Measurements from ENCODE around the gene ADRA1B.
"Not testable (repeated sequence)": the region's sequence is repeated elsewhere in the genome, so short reads cannot be mapped to it uniquely, and the experiment has no call there.

ADRA1B gene

GRCh38 chr5:159971931-159972461 lies 55.7 kb downstream of the ADRA1B start:
- DNase-seq = no peak

- DNase-seq = no peak
Observed at GRCh38 chr5:159972538-159973362, 56.5 kb downstream of the ADRA1B start.

DNA sequence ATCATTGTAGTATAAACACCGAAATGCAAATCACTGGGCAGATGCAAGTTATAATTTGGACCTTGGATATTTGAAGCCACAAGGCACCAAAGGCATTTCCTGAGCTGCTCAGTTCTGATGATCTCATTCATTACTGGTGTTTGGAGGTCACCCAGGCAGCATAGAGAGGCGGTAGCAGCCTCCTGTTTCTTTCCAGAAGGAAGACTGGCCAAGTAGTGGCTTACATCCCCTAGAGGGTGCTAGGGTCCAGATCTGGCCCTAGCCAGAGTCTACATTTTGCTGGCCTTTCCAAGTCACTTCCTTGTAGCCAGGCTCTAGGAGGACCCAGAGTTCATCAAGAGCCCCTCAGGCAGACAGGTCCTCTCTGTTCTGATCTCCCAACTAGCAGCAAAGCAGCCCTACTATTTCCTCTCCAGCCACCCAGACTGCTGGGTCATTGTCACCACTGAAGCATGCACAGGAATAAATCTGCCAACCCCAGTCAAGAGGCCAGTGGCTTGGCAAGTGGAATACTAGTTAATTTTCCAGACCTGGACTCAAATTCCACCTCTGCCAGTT lies 59.3 kb downstream of the ADRA1B start:
- DNase-seq = no peak

DNA sequence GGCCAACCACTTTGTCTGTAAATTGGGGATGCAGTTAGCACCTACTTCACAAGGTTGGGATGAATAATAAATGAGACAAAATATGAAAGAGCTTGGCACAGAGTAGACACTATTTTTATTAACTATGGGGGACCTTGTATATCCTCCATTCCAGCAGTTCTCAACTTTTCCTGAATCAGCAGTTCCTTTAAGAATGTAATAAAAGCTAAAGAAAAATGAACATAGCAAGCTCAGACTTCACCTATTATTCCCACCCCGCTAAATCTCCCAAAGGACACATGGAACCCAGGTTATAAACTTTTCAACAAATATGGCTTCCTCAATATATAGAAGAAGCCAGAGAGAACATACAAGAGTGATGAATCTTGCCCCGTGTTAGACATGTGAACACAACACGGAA lies 60.6 kb downstream of the ADRA1B start:
- no peak for DNase-seq

DNA sequence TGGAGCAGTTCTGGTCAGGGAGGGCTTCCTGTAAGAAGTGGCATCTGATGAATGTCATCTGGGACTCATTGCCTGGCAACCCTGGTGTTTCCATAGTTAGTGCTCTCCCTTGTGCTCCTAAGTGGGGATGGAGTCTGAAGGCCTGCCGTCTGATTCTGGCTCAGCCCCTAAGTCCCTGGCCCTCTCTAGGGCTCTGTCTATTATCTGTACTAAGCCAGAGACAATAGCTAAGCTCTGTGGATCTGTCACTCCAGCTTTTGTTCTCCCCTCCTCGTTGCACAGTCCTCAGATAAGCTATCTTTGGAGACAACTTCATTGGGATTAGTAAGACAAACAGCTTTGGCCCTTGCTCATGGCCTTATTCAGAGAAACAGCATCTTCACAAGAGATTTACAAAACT lies 62.1 kb downstream of the ADRA1B start:
- DNase-seq = no peak

GRCh38 chr5:159982421-159983173 lies 66.3 kb downstream of the ADRA1B start:
- no peak for DNase-seq

GRCh38 chr5:159987031-159987674 lies 70.9 kb downstream of the ADRA1B start:
- peak; percentile 68 for DNase-seq

DNA sequence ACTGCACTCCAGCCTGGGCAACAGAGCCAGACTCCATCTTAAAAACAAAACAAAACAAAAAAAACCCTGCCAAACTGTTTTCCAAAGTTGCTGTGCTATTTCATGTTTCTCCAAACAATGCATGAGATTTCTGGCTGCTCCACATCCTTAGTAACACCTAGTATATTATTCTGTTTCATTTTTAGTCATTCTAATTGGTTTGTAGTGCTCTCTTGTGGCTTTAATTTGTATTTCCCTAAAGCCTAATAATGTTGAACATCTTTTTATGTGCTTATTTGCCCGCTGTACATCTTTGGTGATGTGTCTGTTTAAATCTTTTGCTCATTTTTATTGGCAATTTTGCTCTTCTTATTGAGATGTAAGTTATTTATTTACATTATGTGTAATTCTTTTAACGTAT lies 74.2 kb downstream of the ADRA1B start:
- no peak for DNase-seq

- DNase-seq = no peak
Observed at GRCh38 chr5:159992566-159992965, 76.3 kb downstream of the ADRA1B start.

DNA sequence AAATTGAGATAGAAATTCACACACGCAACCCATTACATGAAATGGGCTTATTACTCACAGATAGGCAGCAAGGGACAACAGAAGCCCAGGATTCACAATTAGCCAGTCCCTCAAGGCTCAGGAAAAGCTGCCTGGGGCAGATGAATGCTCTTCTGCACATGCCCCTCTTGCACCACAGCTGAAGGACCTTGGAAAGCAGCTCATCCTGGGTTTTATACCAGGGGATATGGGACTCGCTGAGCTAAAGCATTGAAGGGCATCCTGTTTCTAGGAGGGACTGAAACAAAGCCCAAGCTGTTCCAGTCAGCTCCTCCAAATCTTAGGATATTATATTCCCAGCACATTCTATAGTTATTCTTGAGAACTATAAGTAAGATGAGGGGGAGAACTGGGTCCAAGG lies 76.9 kb downstream of the ADRA1B start:
- DNase-seq = no peak

DNA sequence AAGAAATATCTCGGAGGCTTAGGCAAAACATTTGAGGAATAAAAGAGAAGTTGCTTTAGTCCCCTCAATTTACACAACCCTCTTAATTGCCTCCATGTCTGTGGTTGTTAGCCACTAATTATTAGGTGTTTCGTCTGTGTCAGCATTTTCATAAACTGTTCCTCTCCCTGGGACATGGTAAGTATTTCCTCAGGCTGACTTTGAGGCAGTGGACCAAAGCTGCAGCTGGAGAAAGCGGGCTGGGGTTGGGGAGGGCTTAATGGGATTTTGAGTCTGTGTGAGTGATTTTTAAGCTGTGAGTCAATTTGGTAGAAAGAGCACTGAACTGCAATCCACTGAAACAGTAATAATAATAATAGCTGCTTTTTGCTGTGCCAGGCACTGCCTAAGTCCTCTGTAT lies 79.6 kb downstream of the ADRA1B start:
- DNase-seq = no peak

GRCh38 chr5:160001457-160001856 lies 85.2 kb downstream of the ADRA1B start:
- no peak for DNase-seq

DNA sequence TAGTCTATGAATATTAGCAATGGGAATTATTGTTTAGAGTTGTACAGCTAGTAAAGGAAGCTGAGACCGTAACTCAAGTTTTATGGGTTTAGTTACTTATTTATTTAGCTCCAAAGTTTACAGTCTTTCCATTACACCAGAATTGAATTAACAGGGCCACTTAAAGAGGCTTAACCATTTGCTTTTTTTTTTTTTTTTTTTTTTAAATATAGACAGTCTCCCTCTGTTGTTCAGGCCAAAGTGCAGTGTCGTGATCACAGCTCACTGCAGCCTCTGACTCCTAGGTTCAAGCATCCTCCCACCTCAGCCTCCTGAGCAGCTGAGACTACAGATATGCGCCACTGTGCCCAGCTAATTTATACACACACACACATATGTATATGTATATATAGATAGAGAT lies 91.2 kb downstream of the ADRA1B start:
- DNase-seq = no peak

DNA sequence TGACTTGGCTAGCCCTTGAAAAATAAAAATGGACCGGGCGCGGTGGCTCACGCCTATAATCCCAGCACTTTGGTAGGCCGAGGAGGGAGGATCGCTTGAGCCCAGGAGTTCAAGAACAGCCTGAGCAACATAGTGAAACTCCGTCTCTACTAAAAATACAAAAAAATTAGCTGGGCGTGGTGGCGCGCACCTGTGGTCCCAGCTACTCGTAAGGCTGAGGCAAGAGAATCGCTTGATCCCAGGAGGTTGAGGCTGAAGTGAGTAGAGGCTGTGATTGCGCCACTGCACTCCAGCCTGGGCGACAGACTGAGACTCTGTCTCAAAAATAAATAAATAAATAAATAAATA lies 92.2 kb downstream of the ADRA1B start:
- not testable (repeated sequence) for DNase-seq

DNA sequence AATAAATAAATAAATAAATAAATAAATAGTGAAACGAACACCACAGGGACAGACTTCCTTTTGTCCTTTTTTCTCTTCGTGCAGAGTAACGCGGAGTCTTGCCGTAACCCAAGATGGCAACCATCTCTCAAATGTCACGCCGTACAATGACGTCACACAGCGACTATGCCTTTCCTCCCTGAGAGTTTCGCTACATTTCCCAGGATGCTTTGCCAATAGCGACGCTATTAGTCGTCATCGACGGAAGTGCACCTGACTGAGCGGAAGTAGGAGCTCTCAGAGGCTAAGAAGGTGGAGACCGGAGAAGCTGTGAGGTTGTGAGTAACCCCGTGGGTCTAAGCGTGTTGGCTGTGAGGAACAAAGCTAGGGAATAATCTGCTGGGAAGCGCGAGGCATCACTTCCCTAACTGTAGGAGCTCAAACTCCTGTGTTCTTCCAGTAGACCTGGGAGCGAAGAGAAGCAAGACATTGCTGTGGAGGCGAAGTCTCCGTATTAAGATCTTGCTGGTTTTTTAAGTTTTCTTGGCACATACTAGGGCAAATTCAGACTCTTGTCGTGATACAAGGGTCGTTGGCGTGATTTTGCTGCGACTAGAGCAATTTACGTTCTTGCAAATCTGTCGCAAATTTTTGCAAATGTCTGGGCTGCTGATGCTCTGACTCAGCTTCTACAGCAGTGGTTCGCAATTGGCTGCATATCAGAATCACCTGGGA lies 92.8 kb downstream of the ADRA1B start, which contains the start of gene TTC1:
Gene TTC1, plus strand, starts transcription at position 263 of the 714 bp plus-strand sequence. CDS start 1,390 bp downstream, outside the sequence.
- DNase-seq = peak; percentile 96

GRCh38 chr5:160009591-160009989 lies 93.3 kb downstream of the ADRA1B start:
- DNase-seq = no peak

GRCh38 chr5:160011471-160011870 lies 95.2 kb downstream of the ADRA1B start:
- no peak for DNase-seq

- not testable (repeated sequence) for DNase-seq
Observed at GRCh38 chr5:160014197-160014596, 97.9 kb downstream of the ADRA1B start.

- no peak for DNase-seq
Observed at GRCh38 chr5:160018945-160019625, 102.8 kb downstream of the ADRA1B start.

DNA sequence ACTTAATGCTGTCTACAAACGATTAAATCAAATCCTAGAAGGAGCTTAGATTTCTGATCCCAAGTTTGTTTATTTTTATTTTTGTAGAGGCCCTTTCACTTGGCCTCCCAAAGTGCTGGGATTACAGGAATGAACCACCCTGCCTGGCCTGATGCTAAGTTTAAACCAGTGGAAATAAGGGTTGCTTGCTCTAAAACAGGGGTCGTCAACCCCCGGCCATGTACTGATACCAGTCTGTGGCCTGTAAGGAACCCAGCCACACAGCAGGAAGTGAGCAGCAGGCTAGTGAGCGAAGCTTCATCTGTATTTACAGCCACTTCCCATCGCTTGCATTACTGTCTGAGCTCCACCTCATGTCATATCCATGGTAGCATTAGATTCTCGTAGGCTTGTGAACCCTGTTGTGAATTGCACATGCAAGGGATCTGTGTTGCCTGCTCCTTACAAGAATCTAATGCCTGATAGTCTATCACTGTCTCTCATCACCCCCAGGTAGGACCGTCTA lies 104.0 kb downstream of the ADRA1B start:
- DNase-seq = no peak

- peak; percentile 34 for DNase-seq
Observed at GRCh38 chr5:160020964-160021363, 104.7 kb downstream of the ADRA1B start.
